Natural killer cell (primary cell): Measurements from ENCODE around the gene BTBD9. TPM values are rescaled to one million over a fixed set of nuclear protein-coding genes. Genes with fewer than 3 reads are reported as not detected.
A peak's percentile ranks its signal among the peaks of the same experiment; 100 is the strongest.

Source experiments
- ATAC-seq, 3 donors: fragments of 150-1000 bp in 2 of 3; fragments of 200-7000 bp in 1 of 3; cut with Tn5 transposase; 1 replicate in 1 of 3; 2 replicates in 2 of 3; pipeline ENCODE4 v1.10.0; 2021; ENCODE audit warnings: mild to moderate bottlenecking in 2 of 3, moderate library complexity in 2 of 3
- DNase-seq, 2 donors: peaks; one replicate each; pipeline versions ENCODE4 v3.0.0 to v3.0.0-alpha.2; 2013 to 2021; ENCODE audit warnings: mixed read lengths in 1 of 2
- H3K27ac ChIP-seq: one replicate; pipeline ENCODE4 v1.5.1; 2013; ENCODE audit warnings: mild to moderate bottlenecking, low read length
- H3K27me3 ChIP-seq: one replicate; pipeline ENCODE4 v1.6.1; 2013; ENCODE audit warnings: low read length; ENCODE audit not compliant: control insufficient read depth, insufficient read depth
- H3K36me3 ChIP-seq: one replicate; pipeline ENCODE4 v1.6.1; 2013; ENCODE audit warnings: low read length; ENCODE audit not compliant: control insufficient read depth, insufficient read depth
- H3K4me1 ChIP-seq: one replicate; pipeline ENCODE4 v1.6.1; 2013; ENCODE audit warnings: low read length; ENCODE audit not compliant: control insufficient read depth, insufficient read depth
- H3K4me3 ChIP-seq: one replicate; pipeline ENCODE4 v1.5.1; 2013; ENCODE audit warnings: low read length
- H3K9me3 ChIP-seq: one replicate; pipeline ENCODE4 v1.6.1; 2013; ENCODE audit warnings: low read length; ENCODE audit not compliant: control insufficient read depth, insufficient read depth
- H3K27ac Mint-ChIP-seq, 2 donors: one replicate each; pipeline ENCODE4 v1.8.0; 2022; ENCODE audit warnings: mild to moderate bottlenecking in 2 of 2, mixed read lengths in 2 of 2, moderate library complexity in 1 of 2
- H3K27me3 Mint-ChIP-seq, 2 donors: one replicate each; pipeline ENCODE4 v1.8.0; 2022; ENCODE audit warnings: low read depth in 2 of 2, mixed read lengths in 2 of 2
- H3K36me3 Mint-ChIP-seq: one replicate; pipeline ENCODE4 v1.8.0; 2022; ENCODE audit warnings: mixed read lengths
- H3K4me1 Mint-ChIP-seq, 2 donors: one replicate each; pipeline ENCODE4 v1.8.0; 2022; ENCODE audit warnings: mixed read lengths in 2 of 2
- H3K4me3 Mint-ChIP-seq: one replicate; pipeline ENCODE4 v1.8.0; 2022; ENCODE audit warnings: mild to moderate bottlenecking, moderate library complexity, mixed read lengths
- H3K9me3 Mint-ChIP-seq, 2 donors: one replicate each; pipeline ENCODE4 v1.8.0; 2022; ENCODE audit warnings: mixed read lengths in 2 of 2
- WGBS: methylation state at CpG from one replicate; pipeline ENCODE4 v1.1.7; 2013; ENCODE audit warnings: missing lambda C conversion rate; ENCODE audit not compliant: insufficient coverage; 5-methylcytosine and 5-hydroxymethylcytosine counted together
- intact Hi-C: fragments of 100-400 bp; cut with micrococcal nuclease; formaldehyde crosslinking; loops from one replicate; pipeline ENCODE4 v1.14.2; 2022
- total RNA-seq, 4 donors: library from RNA; stranded (reverse); fragments of 120-200 nt in 1 of 4; gene quantifications; one replicate each; pipeline versions ENCODE4 v1.2.3 to v1.2.4, GENCODE V29; 2013 to 2022
- TF ChIP-seq, protein P1 (sequence below): fragments of 200-600 bp; IDR thresholded peaks from one replicate; pipeline ENCODE4 v1.8.0; 2022; ENCODE audit warnings: antibody characterized with exemption

Gene BTBD9
- total RNA-seq, 3 donors from 2014 or later (not counting 1 experiment from before 2014, with no cell fraction given) = 51.6 to 70.3 (median 54.3) TPM

DNA sequence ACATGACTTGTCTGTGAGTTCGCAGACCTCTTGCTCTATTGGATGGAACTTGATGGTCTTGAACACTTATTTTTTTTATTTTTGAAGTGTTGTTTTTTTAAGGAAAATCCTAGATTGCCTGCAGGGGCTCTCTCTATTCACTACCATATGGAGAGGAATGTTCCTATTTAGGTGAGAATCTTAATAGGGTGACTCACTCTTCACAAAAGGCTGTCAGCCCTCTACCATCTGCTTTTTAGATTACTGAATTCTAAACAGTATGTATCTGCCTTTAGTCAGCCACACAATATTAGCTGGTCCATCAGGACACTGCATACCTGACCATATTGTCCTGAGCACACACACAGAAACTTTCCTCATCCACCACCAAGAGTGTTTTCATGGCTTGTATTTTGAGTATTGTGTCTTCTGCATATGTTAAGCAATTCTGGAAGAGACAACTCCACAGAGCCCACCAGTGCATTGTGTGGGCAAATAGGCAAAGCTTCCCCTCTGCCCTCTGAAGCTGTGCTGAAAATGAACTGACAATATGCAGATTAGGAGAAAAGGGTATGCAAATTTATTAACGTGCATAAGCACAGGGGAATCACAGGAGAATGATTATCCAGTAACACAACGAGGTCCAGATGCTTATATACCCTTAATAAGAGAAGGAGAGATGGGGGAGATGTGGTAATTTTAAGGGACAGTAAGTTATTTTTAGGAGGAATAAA lies 6.6 kb upstream of the BTBD9 start:
- H3K4me3 ChIP-seq = no peak overlapping the region
- Mint-ChIP-seq H3K4me3 (no peak overlapping the region), H3K4me1 (no peaks in the 10 kb centered on the region), H3K27me3 (no peaks in the 10 kb centered on the region), H3K27ac (no peak overlapping the region), H3K9me3 (no peaks in the 10 kb centered on the region), H3K36me3 (no peaks in the 10 kb centered on the region)
- ATAC-seq (no peak), DNase-seq (no peak)
- intact Hi-C loops = no loop called here
- H3K36me3 ChIP-seq = no peaks in the 10 kb centered on the region
- TF ChIP-seq, protein P1, sequence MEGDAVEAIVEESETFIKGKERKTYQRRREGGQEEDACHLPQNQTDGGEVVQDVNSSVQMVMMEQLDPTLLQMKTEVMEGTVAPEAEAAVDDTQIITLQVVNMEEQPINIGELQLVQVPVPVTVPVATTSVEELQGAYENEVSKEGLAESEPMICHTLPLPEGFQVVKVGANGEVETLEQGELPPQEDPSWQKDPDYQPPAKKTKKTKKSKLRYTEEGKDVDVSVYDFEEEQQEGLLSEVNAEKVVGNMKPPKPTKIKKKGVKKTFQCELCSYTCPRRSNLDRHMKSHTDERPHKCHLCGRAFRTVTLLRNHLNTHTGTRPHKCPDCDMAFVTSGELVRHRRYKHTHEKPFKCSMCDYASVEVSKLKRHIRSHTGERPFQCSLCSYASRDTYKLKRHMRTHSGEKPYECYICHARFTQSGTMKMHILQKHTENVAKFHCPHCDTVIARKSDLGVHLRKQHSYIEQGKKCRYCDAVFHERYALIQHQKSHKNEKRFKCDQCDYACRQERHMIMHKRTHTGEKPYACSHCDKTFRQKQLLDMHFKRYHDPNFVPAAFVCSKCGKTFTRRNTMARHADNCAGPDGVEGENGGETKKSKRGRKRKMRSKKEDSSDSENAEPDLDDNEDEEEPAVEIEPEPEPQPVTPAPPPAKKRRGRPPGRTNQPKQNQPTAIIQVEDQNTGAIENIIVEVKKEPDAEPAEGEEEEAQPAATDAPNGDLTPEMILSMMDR = no peak
- 85% methylated on average over 3 of the region's 3 CpGs for WGBS
- no peaks in the 10 kb centered on the region for H3K9me3 ChIP-seq
- no peaks in the 10 kb centered on the region for H3K4me1 ChIP-seq
- H3K27ac ChIP-seq = no peak overlapping the region
- H3K27me3 ChIP-seq = no peaks in the 10 kb centered on the region

DNA sequence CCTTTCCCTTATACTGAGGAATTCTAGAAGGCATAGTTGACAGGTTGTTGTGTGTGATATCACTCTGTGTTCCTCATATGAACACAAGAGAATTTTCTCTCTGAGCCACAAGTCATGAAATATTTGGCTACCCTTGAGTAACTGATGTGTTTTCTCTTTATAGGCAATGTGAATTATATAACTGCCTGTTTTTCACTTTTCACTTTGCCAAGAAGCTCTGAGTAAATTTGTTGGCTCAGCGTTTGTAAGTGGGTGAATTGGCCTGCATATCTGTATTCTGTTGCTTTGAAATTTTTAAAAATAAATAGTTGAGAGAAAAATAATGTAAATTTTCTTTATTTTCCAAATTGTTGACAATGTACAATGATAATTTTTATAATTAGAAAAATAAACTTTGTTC lies 5.2 kb upstream of the BTBD9 start:
- no peak overlapping the region for H3K27ac Mint-ChIP-seq
- TF ChIP-seq, protein P1 = no peak
- DNase-seq (no peak), ATAC-seq (no peak)
- peaks cover 7 to 12% of the 10 kb centered on the region in 2 donors for H3K4me1 Mint-ChIP-seq
- Histone ChIP-seq H3K4me1 (peaks cover 11% of the 10 kb centered on the region), H3K9me3 (no peaks in the 10 kb centered on the region), H3K36me3 (no peaks in the 10 kb centered on the region), H3K27ac (no peak overlapping the region), H3K27me3 (no peaks in the 10 kb centered on the region), H3K4me3 (no peak overlapping the region)
- no peaks in the 10 kb centered on the region for H3K9me3 Mint-ChIP-seq
- H3K36me3 Mint-ChIP-seq = no peaks in the 10 kb centered on the region
- no peak overlapping the region for H3K4me3 Mint-ChIP-seq
- H3K27me3 Mint-ChIP-seq = no peaks in the 10 kb centered on the region
- no CpG with 5 or more reads among the region's 1 CpG for WGBS
- intact Hi-C loops = no loop called here

DNA sequence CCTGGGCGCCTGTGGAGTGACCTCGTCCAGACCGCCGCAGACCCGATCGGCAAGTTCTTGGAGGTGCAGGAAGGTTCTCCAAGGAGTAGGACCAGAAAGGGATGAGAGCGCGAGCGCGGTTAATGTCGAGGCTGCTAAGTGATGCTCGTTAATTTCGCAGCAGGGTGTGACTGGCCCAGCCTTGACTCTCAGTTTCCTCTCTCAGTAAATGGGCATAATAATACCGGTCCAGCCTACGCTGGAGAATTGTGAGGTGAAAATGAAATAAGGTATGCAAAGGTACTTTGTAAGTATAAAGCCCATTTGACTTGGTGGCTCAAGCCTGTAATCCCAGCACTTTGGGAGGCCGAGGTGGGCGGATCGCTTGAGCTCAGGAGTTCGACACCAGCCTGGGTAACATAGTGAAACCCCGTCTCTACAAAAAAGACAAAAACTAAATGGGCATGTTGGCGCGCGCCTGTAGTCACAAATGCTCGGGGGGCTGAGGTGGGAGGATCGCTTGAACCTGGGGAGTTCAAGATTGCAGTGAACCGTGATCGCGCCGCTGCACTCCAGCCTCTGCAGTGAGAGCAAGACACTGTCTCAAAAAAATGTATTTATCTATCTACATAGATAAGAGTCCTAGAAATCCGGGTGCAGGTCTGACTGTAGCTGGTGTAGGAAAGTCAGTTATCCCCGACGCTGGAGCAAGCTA lies 634 bp upstream of the BTBD9 start:
- TF ChIP-seq, protein P1 = no peak
- Histone ChIP-seq H3K36me3 (no peaks in the 10 kb centered on the region), H3K9me3 (no peaks in the 10 kb centered on the region), H3K27me3 (no peaks in the 10 kb centered on the region), H3K4me3 (peak overlapping the region; percentile 74), H3K27ac (peak overlapping the region; percentile 98), H3K4me1 (peaks cover 18% of the 10 kb centered on the region)
- H3K4me3 Mint-ChIP-seq = peak overlapping the region; percentile 87
- no peaks in the 10 kb centered on the region for H3K27me3 Mint-ChIP-seq
- intact Hi-C loops = no loop called here
- DNase-seq (peak in 1 of 2 donors; percentile 22), ATAC-seq (no peak)
- no peaks in the 10 kb centered on the region for H3K36me3 Mint-ChIP-seq
- WGBS = 16% methylated on average over 27 of the region's 32 CpGs
- no peaks in the 10 kb centered on the region for H3K9me3 Mint-ChIP-seq
- peaks cover 41 to 49% of the 10 kb centered on the region in 2 donors for H3K4me1 Mint-ChIP-seq
- H3K27ac Mint-ChIP-seq = peak overlapping the region; percentile 87 to 91
